Ovary (tissue), 9 donors: ENCODE results near the gene LMNTD2. TPM values are rescaled to one million over a fixed set of nuclear protein-coding genes. Genes with fewer than 3 reads are reported as not detected.

Experiments used
- DNase-seq, 5 donors: peaks; one replicate each; pipeline ENCODE4 v3.0.0-alpha.2; 2019 to 2020
- H3K27ac ChIP-seq, 2 donors: fragments of 200-600 bp; one replicate each; pipeline versions ENCODE4 v1.5.1 to v1.8.0; 2019 to 2022
- H3K27me3 ChIP-seq: fragments of 200-600 bp; one replicate; pipeline ENCODE4 v1.8.0; 2022
- H3K36me3 ChIP-seq: fragments of 200-600 bp; sonication (generic); one replicate; pipeline ENCODE4 v1.5.1; 2019
- H3K4me1 ChIP-seq: one replicate; pipeline ENCODE4 v1.8.1; 2013; ENCODE audit warnings: mild to moderate bottlenecking, moderate library complexity; ENCODE audit not compliant: insufficient read depth
- H3K4me3 ChIP-seq: fragments of 200-600 bp; sonication (generic); one replicate; pipeline ENCODE4 v1.5.1; 2017
- H3K9me3 ChIP-seq, 2 donors: fragments of 200-600 bp in 1 of 2; sonication (generic) in 1 of 2; one replicate each; pipeline versions ENCODE4 v1.5.1 to v1.8.1; 2013 to 2019; ENCODE audit warnings: mild to moderate bottlenecking in 1 of 2, moderate library complexity in 1 of 2
- CTCF ChIP-seq, 3 donors: fragments of 450-650 bp in 2 of 3; fragments of 200-600 bp in 1 of 3; IDR thresholded peaks; one replicate each; pipeline versions ENCODE4 v1.5.1 to v1.8.0; 2016 to 2022; ENCODE audit warnings: antibody characterized with exemption in 3 of 3, mild to moderate bottlenecking in 1 of 3
- EP300 ChIP-seq: sonication (generic); formaldehyde crosslinking; IDR thresholded peaks from one replicate; pipeline ENCODE4 v1.6.1; 2017; ENCODE audit warnings: antibody characterized with exemption
- POLR2A ChIP-seq: fragments of 450-650 bp; IDR thresholded peaks from one replicate; pipeline ENCODE4 v1.6.1; 2017; ENCODE audit warnings: antibody characterized with exemption, mild to moderate bottlenecking, moderate library complexity
- WGBS, 3 donors: extraction: QIAGEN DNeasy Blood & Tissue Kit in 1 of 3; methylation state at CpG; one replicate each; pipeline versions ENCODE4 v1.1.5 to v1.1.7; 2013 to 2017; 5-methylcytosine and 5-hydroxymethylcytosine counted together
- intact Hi-C, 4 donors: fragments of 100-400 bp; cut with DNase I; formaldehyde crosslinking; loops; one replicate each; pipeline versions ENCODE4 v1.11.0 to v1.15.1; 2022 to 2023
- polyA plus RNA-seq, 2 donors: library from polyadenylated mRNA; stranded (reverse); fragments of 200-250 nt in 1 of 2; fragments of 350-450 nt in 1 of 2; fragmentation: Illumina TruSeq in 1 of 2; extraction: RNeasy Lipid Tissue Mini Kit (QIAGEN cat#74804) in 1 of 2; gene quantifications; one replicate each; pipeline ENCODE4 v1.2.3, GENCODE V29; 2013 to 2014
- total RNA-seq, 7 donors: library from RNA; depleted of rRNA in 2 of 7; stranded (reverse); fragments of >200 nt in 2 of 7; fragmentation: NEBNext Ultra II Directional in 3 of 7; extraction: Animal tissue kit (Norgen Biotek cat#: 25700) in 3 of 7; gene quantifications; one replicate each; pipeline versions ENCODE4 v1.1.0 to v1.2.4, GENCODE V29; 2016 to 2023
- donor health status: DM: no; HTN: no; CAD: no; lungs with moderate emphysema.
- donor health status: DM: no; HTN: no; CAD: no.
- donor health status: Bipolar disorder and iron deficiency.
- donor health status: DM: yes; HTN: yes; CAD: no.
- donor health status: DM: no; HTN: no; CAD: no.
- donor health status: DM: yes; HTN: yes; CAD: no.

The LMNTD2 gene
- total and polyA plus RNA-seq, 9 donors, result 0.70 to 7.6 (median 1.2) TPM; not detected in 1

DNA sequence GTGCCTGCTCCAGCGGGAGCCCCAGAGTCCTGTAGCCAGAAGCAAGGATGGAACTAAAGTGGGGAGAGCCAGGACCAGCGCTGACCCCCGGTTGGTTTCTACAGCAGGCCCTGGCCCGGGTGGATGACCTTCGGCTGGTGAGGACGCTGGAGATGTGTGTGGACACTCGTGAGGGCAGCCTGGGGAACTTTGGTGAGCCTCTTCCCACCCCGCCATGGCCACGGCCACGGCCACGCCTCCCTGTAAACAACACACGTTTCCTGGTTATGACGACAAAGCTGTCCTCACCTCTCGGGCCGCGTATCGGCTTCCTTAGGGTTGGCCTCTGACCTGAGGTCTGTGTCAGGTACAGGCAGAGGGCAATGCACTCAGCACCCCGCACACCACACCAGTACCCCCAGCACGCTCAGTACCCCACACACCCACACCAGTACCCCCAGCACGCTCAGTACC, 19.1 kb downstream of the LMNTD2 start:
- H3K36me3 ChIP-seq, result no peaks in the 10 kb centered on the region
- no peaks in the 10 kb centered on the region for H3K27me3 ChIP-seq
- intact Hi-C loops, result no loop called here
- H3K4me3 ChIP-seq, result no peak overlapping the region
- DNase-seq, result peak in 1 of 5 donors; percentile 38
- 90 to 93% (median 92%) methylated on average over 20 of the region's 20 CpGs for WGBS, 3 donors
- H3K27ac ChIP-seq, result no peak overlapping the region
- H3K4me1 ChIP-seq, result peaks cover 10% of the 10 kb centered on the region
- TF ChIP-seq EP300, result no peak
- no peak for TF ChIP-seq CTCF (IDR thresholded peaks at IDR 0.05)
- TF ChIP-seq POLR2A, result no peak
- H3K9me3 ChIP-seq, result no peaks in the 10 kb centered on the region

DNA sequence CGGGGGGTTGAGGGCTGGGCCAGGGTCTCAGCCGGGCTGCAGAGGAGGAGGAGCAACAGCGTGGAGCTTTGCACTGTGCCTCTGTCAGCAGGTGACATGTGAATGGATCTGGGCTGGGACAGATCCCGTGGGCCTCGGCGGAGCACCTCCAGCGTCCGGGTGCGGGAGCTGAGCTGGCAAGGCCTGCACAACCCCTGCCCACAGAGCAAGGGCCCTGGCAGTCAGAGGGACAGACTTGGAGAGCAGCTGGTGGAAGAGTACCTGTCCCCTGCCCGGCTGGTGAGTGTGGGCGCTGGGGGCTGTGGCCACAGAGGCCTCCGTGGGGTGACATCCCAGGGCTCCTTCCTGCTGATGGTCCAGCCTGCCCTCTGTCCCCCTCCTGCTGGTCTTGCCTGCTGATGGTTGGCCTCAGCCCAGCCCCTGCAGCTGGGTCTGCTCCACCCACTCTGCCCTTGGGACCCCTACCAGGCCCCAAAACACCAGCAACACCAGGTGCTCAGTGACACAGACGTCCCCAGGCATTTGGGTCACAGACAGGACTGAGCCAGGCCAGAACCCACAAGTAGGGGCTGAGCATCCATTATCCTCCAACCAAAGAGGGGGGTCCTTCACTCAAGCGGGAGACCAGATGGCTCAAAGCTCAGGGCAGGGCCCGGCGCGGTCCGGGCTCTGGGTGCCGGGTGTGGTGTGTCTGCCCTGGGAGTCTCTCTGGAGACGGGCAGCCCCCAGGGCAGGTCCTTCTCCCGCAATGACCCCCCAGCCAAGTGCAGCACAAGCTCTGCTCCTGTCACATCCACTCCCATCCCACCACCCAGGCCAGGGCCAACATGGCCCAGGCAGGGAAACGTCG, 19.7 kb downstream of the LMNTD2 start:
- 85 to 87% (median 85%) methylated on average over 22 to 23 of the region's 23 CpGs for WGBS, 3 donors
- TF ChIP-seq POLR2A, result no peak
- TF ChIP-seq EP300, result no peak
- no peak for TF ChIP-seq CTCF (IDR thresholded peaks at IDR 0.05)
- Histone ChIP-seq H3K4me1 (peaks cover 10% of the 10 kb centered on the region), H3K36me3 (no peaks in the 10 kb centered on the region), H3K27me3 (no peaks in the 10 kb centered on the region), H3K9me3 (no peaks in the 10 kb centered on the region), H3K27ac (no peak overlapping the region), H3K4me3 (no peak overlapping the region)
- intact Hi-C loops, result no loop called here
- DNase-seq, result peak in 3 of 5 donors; percentile 17 to 40 (median 22)

- Histone ChIP-seq H3K9me3 (no peaks in the 10 kb centered on the region), H3K27me3 (no peaks in the 10 kb centered on the region), H3K4me3 (no peak overlapping the region), H3K4me1 (peaks cover 10% of the 10 kb centered on the region), H3K27ac (no peak overlapping the region), H3K36me3 (no peaks in the 10 kb centered on the region)
- intact Hi-C loops, result loop anchor here in 1 of 4 donors (10.0 kb wide), 1 partner anchor 1855 kb away; no protein-coding TSS in a partner anchor
- 87 to 94% (median 88%) methylated on average over 7 to 8 of the region's 8 CpGs for WGBS, 3 donors
- TF ChIP-seq CTCF (IDR thresholded peaks at IDR 0.05) (no peak), EP300 (no peak), POLR2A (no peak)
- peak in 2 of 5 donors; percentile 7 to 21 for DNase-seq
These were observed 20.5 kb downstream of the LMNTD2 start for GRCh38 chr11:539971-540481.

DNA sequence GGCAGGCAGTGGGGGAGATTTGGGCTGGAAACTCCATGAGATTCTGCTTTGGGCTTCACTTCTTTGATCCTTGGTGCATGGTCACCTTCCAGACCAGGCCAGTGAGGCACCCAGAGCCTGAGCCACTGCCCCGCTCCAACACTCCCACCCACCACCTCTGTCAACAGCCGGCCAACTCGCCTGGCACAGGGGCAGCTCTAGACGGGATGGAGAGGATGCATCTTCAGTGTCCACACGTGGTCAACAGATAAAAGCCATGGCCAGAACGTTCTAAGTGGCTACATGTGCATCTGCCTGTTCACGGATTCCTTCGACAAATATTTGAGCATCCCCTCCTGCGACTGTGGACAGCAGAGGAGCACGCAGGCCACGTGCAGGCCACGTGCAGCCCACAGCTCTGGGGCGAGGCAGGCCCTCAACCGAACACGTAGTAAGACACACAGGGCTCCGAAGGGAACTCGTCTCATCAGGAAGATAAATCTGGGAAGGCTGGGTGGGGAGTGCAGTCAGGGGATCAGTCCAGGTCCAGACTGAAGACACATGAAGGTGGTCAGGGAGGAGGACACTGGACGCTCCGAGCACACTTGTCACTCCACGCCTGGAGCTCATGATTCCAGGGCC, 22.0 kb downstream of the LMNTD2 start:
- H3K4me1 ChIP-seq, result peaks cover 11% of the 10 kb centered on the region
- no peaks in the 10 kb centered on the region for H3K9me3 ChIP-seq
- H3K27me3 ChIP-seq, result no peaks in the 10 kb centered on the region
- no peak overlapping the region for H3K27ac ChIP-seq
- TF ChIP-seq EP300, result no peak
- TF ChIP-seq CTCF (IDR thresholded peaks at IDR 0.05), result no peak
- TF ChIP-seq POLR2A, result no peak
- no peak overlapping the region for H3K4me3 ChIP-seq
- DNase-seq, result peak in 2 of 5 donors; percentile 11 to 44
- no peaks in the 10 kb centered on the region for H3K36me3 ChIP-seq
- intact Hi-C loops, result loop anchor here in 1 of 4 donors (10.0 kb wide), 1 partner anchor 1856 kb away; no protein-coding TSS in a partner anchor
- 87 to 88% (median 88%) methylated on average over 20 of the region's 20 CpGs for WGBS, 3 donors
